Measurements from ENCODE around the gene CAMKK1.
"Not testable (repeated sequence)": the region's sequence is repeated elsewhere in the genome, so short reads cannot be mapped to it uniquely, and the experiment has no call there.

CAMKK1 gene

DNA sequence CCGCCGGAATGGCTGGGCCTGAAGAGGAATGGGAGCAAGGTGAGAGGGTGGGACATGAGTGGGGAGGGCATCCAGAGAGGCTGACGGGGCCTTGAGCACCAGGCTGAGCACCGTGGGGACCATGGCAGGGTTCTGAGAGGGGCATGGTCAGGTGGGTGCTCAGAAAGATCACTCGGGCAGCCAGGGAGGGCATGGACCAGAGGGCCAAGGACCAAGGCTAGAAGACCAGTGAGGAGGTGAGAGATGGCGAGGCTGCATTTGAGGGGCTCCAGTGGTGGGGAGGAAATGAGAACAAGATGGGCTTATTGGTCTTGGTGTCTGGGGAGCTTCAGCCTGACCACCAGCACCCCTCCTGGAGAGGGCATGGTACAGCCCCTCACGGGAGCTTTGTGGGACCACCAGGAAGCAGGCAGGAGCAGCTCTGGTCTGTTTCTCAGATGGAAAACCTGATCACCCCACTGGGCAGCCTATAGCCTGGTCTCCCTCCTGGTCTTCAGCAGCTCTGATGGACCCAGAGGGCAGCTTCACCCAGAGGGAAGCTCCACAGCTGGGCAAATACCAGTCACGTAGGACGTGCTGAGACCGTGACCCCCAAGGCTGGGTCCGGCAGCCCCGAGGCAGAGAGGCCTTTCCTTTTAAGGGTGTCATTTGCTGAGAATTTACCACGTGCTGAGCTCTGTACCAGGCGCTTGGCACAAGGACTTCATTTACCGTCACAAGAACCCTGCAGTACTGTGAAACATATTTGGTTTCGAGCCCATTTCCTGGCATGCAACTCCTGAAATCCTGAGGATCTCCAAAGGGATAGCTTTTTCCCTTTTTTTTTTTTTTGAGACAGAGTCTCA is 35.4 kb downstream of the CAMKK1 start:
- H3K4me3 ChIP-seq (ENCODE audit: low read depth, low read length) = no peak overlapping the region
- DNase-seq (ENCODE audit: low read depth) = no peak

DNA sequence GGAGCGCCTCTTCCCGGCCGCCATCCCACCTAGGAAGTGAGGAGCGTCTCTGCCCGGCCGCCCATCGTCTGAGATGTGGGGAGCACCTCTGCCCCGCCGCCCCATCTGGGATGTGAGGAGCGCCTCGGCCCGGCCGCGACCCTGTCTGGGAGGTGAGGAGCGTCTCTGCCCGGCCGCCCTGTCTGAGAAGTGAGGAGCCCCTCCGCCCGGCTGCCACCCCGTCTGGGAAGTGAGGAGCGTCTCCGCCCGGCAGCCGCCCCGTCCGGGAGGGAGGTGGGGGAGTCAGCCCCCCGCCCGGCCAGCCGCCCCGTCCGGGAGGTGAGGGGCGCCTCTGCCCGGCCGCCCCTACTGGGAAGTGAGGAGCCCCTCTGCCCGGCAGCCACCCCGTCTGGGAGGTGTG is 38.6 kb downstream of the CAMKK1 start:
- not testable (repeated sequence) for DNase-seq (ENCODE audit: low read depth); H3K4me3 ChIP-seq (ENCODE audit: low read depth, low read length)

DNA sequence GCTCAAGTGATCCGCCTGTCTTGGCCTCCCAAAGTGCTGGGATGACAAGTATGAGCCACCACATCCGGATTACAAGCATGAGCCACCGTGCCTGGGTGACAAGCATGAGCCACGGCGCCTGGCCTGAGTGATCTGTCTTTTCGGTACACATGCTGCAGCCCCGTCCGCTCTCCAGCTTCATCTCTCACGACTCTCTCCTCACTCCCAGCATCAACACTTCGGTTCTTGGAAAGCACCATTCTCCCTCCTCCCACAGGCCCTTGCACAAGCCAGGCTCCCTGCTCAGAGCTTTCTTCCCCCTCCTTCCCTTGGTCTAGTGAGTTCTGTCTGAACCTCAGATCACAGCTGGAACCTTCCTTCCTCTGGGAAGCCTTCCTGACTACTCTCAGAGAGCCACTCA is 40.3 kb downstream of the CAMKK1 start:
- no peak for DNase-seq (ENCODE audit: low read depth)
- H3K4me3 ChIP-seq (ENCODE audit: low read depth, low read length) = no peak overlapping the region

DNA sequence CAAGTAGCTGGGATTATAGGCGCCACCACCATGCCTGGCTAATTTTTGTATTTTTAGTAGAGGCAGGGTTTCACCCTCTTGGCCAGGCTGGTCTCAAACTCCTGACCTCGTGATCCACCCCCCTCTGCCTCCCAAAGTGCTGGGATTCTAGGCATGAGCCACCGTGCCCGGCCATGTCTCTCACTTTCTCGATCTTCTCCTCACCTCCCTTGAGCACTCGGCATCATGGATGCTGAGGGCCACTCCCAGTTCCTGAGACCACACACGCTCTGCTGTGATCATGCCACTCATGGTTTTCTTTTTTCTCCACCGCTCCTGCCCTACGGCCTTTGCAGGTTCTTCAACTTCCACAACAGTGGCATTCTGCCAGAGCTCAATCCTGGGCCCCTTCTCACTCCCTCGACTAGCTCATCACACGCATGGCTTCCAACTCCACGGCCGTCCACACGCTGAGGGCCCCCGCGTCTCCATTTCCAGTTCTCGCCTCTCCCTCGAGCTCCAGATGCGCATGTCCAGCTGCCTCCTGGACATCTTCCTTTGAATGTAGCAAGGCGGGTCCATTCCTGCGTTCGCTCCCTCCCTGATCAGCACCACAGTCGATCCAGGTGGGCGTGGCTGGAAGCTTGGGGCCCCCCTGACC is 41.3 kb downstream of the CAMKK1 start:
- H3K4me3 ChIP-seq (ENCODE audit: low read depth, low read length) = no peak overlapping the region
- no peak for DNase-seq (ENCODE audit: low read depth)

DNA sequence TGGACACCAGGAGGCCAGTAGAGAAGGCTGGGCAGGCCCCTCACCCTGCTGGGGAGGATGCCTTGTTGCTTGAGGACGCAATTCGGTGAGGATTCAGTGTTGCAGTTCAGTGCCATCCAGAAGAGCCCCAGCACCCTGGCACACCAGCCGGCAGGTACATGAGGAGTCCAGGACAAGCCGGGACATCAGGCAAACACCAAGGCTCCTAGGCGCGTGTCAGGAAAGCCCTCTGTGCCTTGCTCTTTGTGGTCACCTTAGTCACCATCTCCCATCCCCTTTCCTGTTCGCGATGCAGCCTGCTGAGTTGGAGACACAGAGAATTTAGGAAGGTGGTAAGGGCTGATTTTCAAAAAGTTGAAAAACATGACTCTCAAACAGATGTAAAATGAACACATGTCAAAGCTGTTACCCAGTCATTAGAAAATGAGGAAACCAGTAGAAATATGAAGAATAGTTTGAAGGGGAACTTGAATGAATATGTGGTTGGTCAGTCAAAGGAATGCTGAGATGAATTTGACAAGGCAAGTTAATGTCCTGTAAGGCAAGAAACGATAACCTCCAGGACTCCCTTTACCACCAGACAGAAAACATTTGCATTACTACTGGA is 44.5 kb downstream of the CAMKK1 start:
- no peak for DNase-seq (ENCODE audit: low read depth)
- no peak overlapping the region for H3K4me3 ChIP-seq (ENCODE audit: low read depth, low read length)

DNA sequence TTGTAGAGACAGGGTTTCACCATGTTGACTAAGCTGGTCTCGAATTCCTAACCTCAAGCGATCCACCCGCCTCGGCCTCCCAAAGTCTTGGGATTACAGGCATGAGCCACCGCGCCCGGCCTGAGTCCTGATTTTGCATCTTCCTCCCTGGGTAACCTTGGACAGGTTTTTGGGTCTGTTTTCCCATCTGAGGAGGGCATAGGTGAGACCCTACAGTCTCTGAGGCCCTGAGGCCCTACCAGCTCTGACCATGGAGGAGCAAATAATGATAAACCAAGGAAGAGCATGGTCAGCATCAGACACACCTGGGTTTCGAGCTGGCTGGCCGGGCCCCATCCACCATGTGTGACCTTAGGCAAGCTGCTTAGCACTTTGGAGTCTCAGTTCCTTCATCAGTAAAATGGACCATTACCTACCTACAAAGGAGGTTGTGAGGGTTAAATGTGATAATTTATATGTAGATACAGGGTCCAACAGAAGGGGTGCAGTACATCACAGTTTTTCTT is 45.6 kb downstream of the CAMKK1 start:
- no peak overlapping the region for H3K4me3 ChIP-seq (ENCODE audit: low read depth, low read length)
- no peak for DNase-seq (ENCODE audit: low read depth)

DNA sequence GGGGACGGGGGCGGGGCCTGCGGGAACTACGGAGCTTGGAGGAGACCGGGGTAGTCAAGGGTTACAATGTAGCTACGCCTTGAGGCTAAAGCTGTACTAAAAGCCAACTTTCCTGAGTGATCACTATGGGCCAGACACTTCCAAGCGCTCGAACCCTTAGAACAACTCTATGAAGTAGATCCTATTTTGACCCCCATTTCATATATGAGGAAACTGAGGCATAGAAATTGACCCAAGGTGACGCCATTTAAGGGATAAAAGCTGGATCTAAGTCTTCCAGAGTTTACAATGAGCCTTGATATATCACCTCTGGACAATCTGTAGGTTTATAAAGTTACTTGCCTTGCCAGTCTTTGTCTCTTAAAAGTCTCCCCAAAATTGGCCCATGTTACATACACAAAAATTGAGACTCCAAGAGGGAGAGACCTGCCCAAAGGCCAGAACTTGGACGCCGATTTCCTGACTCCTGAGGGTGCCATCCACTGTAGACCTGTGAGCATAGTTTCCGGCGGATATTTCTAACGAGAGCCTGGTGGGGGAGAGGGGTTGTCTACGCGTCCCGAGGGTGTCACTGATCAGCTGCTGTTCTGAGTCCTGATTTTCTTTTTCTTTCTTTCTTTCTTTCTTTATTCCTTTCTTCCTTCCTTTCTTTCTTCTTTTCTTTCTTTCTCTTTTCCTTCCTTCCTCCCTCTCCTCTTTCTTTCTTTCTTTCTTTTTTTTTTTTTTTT is 46.3 kb downstream of the CAMKK1 start:
- no peak for DNase-seq (ENCODE audit: low read depth)
- H3K4me3 ChIP-seq (ENCODE audit: low read depth, low read length) = peak overlapping the region; percentile 21

DNA sequence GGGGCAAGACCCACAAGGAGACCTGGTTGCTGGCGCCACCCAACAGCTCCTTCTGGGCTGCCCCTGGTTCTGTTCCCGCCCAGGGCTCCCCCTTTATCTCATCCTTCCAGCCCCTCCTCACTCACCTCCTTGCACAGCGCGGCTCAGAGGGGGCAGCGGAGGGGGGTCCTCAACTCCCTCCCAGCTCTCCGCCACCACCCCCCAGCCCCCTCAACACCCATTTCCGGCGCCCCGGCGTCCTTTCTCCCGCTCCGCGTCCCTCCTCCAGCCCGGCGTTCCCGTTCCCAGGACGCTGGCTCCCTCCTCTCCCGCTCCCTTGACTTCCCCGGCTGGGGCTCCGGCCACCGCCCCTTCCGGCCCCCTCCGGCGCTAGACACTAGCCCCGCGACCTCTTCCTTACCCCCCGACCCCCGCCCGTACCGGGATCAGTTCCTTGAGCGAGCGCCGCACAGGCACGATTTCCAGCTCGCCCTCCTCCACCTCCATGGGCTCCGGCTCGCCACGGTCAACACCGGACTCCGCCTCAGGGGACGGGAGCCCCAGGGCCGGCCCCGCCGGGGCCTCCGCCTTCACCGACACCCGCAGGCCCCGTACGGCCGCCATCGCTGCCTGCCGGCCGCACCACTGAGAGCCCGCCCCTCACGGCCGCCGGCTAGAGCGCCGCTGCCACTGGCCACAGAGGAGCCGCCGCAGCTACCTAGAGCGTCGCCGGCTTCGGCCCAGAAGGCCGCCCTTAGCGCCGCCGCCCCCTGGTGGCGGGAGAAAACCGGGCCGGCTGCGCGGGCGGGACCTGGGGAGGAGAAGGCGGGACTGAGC is 47.0 kb downstream of the CAMKK1 start, which contains the start of gene NCBP3:
TSS of gene NCBP3 (minus strand) at position 626 of the 816 bp plus-strand sequence. CDS start at position 603, 23 bp downstream.
- peak within 1 kb of the TSS; percentile 85 for H3K4me3 ChIP-seq (ENCODE audit: low read depth, low read length)
- DNase-seq (ENCODE audit: low read depth) = peak; percentile 70

DNA sequence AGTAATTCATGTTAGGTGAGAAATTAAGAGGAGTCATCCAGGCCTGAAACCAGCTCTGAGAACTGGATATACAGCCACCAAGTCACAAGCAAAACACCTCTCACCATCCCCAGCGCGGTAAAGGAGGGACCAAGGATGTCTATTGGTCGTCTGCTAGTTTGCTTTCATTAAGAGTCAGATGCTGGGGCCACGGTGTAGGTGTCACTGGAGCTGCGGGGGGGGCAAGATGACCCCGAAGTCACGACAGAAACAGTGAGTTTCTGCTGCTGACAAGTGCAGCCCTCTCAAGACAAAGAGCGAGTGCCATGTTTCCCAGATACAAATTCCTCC is 47.6 kb downstream of the CAMKK1 start:
- H3K4me3 ChIP-seq (ENCODE audit: low read depth, low read length) = peak overlapping the region; percentile 85
- no peak for DNase-seq (ENCODE audit: low read depth)

DNA sequence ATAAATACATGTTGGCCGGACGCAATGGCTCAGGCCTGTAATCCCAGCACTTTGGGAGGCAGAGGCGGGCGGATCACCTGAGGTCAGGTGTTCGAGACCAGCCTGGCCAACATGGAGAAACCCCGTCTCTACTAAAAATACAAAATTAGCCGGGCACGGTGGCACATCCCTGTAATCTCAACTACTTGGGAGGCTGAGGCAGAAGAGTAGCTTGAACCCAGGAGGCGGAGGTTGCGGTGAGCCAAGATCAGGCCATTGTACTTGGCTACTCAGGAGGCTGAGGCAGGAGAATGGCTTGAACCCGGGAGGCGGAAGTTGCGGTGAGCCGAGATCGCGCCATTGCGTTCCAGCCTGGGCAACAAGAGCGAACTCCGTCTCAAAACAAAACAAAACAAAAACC is 48.3 kb downstream of the CAMKK1 start:
- not testable (repeated sequence) for H3K4me3 ChIP-seq (ENCODE audit: low read depth, low read length); DNase-seq (ENCODE audit: low read depth)

DNA sequence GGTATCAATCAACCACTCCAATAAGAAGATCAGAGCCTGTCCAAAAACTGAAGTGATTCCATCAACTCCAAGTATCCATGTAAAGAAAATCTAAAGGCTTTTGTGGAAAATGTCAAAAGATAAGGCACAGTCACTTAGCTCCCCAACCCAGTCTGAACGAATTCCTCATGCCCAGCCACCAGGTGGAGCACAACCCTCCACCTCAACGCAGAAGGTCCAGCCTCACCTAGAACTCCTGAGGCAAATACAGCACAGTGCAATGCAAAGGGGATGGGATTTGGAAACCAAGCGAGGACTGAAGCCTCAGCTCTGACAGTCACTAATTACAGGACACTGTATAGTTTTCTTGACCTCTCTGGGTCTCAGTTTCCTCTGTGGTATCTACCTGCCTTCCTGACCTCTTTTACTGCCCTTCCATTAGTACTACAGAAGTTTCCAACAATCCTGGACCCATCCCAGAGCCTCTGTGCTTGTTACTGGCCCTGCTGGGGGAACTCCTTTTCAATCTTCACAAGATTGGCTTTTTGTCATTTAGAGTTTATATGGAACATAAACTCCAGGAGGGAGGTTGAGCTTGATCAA is 48.8 kb downstream of the CAMKK1 start:
- no peak overlapping the region for H3K4me3 ChIP-seq (ENCODE audit: low read depth, low read length)
- DNase-seq (ENCODE audit: low read depth) = no peak

DNA sequence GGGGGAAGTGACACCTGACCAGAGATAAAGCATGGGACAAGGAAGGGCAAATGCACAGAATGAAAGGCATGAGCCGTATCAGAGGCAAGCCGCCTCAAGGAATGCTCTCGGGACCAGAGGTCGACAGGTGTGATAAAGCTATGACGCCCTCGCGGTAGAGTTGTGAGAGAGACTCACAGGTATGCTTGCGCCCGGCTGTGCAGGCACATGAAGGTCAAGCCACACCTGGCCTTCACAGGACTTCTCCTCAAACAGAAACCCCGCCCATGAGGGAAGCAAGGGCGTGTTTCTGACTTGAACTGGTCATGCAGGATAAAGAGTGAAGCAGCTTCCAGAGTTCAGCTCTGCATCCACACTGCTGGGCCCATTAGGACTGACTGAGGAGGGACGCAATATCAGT is 54.6 kb downstream of the CAMKK1 start:
- H3K4me3 ChIP-seq (ENCODE audit: low read depth, low read length) = no peak overlapping the region

DNA sequence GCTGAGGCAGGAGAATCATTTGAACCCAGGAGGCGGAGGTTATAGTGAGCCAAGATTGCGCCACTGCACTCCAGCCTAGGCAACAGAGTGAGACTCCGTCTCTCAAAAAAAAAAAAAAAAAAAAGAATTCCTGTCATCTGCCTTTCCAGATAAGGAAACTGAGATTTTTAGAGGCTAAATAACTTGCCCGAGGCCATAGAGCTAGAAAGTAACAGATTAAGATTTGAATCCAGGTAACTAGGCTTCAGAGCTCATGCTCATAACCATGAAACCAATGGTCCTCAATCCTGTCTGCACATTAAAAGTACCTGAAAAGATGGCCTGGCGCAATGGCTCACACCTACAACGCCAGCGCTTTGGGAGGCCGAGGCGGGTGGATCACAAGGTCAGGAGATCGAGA is 56.3 kb downstream of the CAMKK1 start:
- DNase-seq (ENCODE audit: low read depth) = no peak
- no peak overlapping the region for H3K4me3 ChIP-seq (ENCODE audit: low read depth, low read length)

More for the DNA sequence above, 54.6 kb downstream of the CAMKK1 start:
- DNase-seq (ENCODE audit: low read depth) = no peak

DNA sequence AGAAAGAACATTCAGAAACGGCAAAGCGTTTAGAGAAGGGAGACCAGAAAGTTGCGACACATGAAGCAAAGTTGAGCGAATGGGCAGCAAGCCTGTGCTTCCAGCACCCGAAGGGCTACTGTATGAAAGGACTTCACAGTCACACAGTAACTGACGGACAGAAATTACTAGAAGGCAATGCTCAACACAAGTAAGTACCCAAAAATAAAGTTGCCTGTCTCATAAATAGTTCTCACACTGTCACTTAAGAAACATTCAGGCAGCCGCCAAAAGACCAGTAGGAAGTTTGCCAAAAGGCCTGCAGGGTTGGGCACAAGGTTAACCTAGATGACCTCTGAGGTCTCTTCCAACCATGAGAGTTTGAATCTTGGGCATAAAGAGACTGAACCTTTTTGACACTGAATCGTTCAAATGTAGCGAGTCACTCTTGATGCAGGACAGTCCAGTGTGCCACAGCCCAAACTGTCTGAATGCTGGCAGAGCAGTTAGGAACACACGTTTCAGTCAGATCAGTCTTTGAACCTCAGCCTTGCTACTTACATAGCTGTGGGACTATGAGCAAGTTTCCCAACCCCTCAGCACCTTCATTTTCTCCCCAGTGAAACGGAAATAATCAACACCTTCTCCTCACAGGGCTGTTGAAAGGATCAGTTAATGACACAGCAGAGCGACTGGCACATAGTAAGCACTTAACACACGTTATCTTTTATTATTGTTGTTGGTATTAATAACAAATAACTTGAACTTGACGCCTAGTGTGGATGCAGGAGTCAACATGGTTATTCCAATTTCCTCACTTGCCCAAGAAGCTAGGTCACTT is 57.2 kb downstream of the CAMKK1 start:
- H3K4me3 ChIP-seq (ENCODE audit: low read depth, low read length) = no peak overlapping the region
- DNase-seq (ENCODE audit: low read depth) = no peak

DNA sequence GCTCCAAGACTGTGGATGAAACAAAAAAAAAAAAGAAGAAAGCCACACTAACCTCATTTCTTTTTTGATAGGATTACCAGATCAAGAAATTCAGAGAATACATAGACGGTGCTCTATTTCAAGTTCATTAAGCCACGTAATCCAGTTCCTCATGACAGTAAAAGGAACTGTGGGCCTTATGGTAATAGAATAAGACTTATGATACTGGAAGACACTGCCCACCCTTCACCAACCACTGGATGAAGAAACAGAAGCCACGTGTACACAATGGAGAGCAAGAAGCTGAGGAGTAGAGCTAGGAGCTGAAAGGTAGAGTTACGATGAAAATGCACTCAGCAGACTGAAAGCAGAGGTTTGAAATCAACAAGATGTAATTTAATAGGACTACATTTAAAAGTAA is 58.0 kb downstream of the CAMKK1 start:
- no peak overlapping the region for H3K4me3 ChIP-seq (ENCODE audit: low read depth, low read length)
- DNase-seq (ENCODE audit: low read depth) = no peak

DNA sequence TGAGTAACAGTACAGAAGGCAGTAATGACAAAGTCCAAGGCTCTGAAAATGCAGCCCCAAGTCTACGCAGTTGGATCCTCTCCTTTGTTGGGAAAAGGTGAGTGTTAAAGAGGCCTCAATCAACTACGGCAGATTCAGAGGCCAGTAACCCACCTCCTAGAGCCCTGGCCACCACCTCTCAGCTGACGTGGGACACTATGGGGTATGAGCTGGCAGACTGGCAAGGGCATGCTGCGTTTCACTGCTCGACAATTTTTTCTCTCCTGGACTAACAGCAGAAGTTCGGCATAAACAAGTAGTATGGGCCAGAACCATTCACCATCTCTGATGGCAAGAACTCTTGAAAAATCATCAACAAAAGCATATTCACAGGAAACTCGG is 64.0 kb downstream of the CAMKK1 start:
- DNase-seq (ENCODE audit: low read depth) = no peak
- no peak overlapping the region for H3K4me3 ChIP-seq (ENCODE audit: low read depth, low read length)

DNA sequence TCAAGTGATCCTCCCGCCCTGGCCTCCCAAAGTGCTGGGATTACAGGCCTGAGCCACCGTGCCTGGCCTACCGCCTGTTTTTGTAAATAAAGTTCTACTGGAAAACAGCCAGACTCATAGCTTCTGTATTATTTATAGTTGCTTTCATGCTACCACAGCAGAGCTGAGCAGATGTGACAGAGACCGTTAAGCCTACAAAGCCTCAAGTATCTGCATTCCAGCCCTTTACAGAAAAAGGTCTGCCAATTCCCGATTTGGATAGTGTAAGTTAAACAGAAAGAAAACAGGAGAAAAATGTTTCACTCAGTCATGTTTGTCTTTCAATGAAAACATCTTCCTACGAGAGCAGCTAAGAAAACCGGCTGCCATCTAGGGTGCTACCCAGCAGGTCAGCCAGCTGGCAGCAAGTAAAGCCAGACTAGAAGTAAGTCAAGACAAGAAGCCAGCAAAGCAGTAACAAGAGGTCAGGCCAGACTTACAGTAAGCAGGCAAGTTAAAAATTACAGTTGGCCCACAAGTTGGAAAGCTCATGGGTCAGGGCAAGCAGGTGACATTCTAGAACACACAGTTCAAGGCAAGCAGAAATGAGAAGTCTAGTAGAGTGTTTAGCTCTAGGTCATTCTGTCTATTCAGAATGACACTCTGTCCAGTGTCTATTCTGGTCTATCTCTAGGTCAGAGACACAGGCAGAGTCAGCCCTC is 64.6 kb downstream of the CAMKK1 start:
- H3K4me3 ChIP-seq (ENCODE audit: low read depth, low read length) = no peak overlapping the region
- DNase-seq (ENCODE audit: low read depth) = no peak
